GM23248 (cell line): Measurements from ENCODE around the gene INPP5A. TPM values are rescaled to one million over a fixed set of nuclear protein-coding genes. Genes with fewer than 3 reads are reported as not detected.
"Not testable (repeated sequence)": the region's sequence is repeated elsewhere in the genome, so short reads cannot be mapped to it uniquely, and the experiment has no call there.

Source experiments
- DNase-seq: peaks from one replicate; pipeline ENCODE4 v3.0.0-alpha.2; 2015
- H2AFZ ChIP-seq: fragments of 200-600 bp; sonication (generic); 2 replicates; pipeline ENCODE4 v1.6.1; 2016; ENCODE audit warnings: antibody characterized with exemption
- H3F3A ChIP-seq: fragments of 200-600 bp; sonication (generic); 2 replicates; pipeline ENCODE4 v1.6.1; 2016; ENCODE audit warnings: mild to moderate bottlenecking, antibody characterized with exemption, mixed run types; ENCODE audit not compliant: insufficient read depth
- H3K27ac ChIP-seq: fragments of 200-600 bp; sonication (generic); 2 replicates; pipeline ENCODE4 v1.5.1; 2016; ENCODE audit warnings: mild to moderate bottlenecking
- H3K27me3 ChIP-seq: fragments of 200-600 bp; sonication (generic); replicated peaks from 2 replicates; pipeline ENCODE4 v1.6.1; 2016; ENCODE audit warnings: mild to moderate bottlenecking; ENCODE audit not compliant: insufficient read depth
- H3K36me3 ChIP-seq: fragments of 200-600 bp; sonication (generic); 2 replicates; pipeline ENCODE4 v1.6.1; 2016; ENCODE audit warnings: low read depth, mild to moderate bottlenecking
- H3K4me1 ChIP-seq: fragments of 200-600 bp; sonication (generic); 2 replicates; pipeline ENCODE4 v1.6.1; 2016; ENCODE audit warnings: mild to moderate bottlenecking; ENCODE audit not compliant: insufficient read depth
- H3K4me2 ChIP-seq: fragments of 200-600 bp; sonication (generic); one replicate; pipeline ENCODE4 v1.6.1; 2016; ENCODE audit warnings: mild to moderate bottlenecking; ENCODE audit not compliant: unreplicated experiment
- H3K4me3 ChIP-seq: fragments of 200-600 bp; sonication (generic); 2 replicates; pipeline ENCODE4 v1.5.1; 2016; ENCODE audit warnings: mild to moderate bottlenecking
- H3K79me2 ChIP-seq: fragments of 200-600 bp; sonication (generic); 2 replicates; pipeline ENCODE4 v1.6.1; 2016; ENCODE audit warnings: mild to moderate bottlenecking; ENCODE audit not compliant: insufficient read depth
- H3K9ac ChIP-seq: fragments of 200-600 bp; sonication (generic); 2 replicates; pipeline ENCODE4 v1.6.1; 2016; ENCODE audit warnings: mild to moderate bottlenecking
- H3K9me2 ChIP-seq: fragments of 200-600 bp; sonication (generic); 2 replicates; pipeline ENCODE4 v1.6.1; 2016; ENCODE audit warnings: mixed run types, mild to moderate bottlenecking, moderate library complexity; ENCODE audit not compliant: insufficient read depth
- H3K9me3 ChIP-seq: fragments of 200-600 bp; sonication (generic); one replicate; pipeline ENCODE4 v1.6.1; 2017; ENCODE audit warnings: low read depth
- H4K20me1 ChIP-seq: fragments of 200-600 bp; sonication (generic); 2 replicates; pipeline ENCODE4 v1.6.0; 2016; ENCODE audit not compliant: insufficient read depth
- EZH2 ChIP-seq: fragments of 200-600 bp; sonication (generic); IDR thresholded peaks from 2 replicates; pipeline ENCODE4 v1.6.1; 2018; ENCODE audit warnings: antibody characterized with exemption, mild to moderate bottlenecking; ENCODE audit not compliant: insufficient read depth, poor library complexity, severe bottlenecking
- EZH2phosphoT487 ChIP-seq: fragments of 200-600 bp; sonication (generic); IDR thresholded peaks from 2 replicates; pipeline ENCODE4 v1.6.1; 2018; ENCODE audit warnings: antibody characterized with exemption, moderate library complexity, mild to moderate bottlenecking, low read depth; ENCODE audit not compliant: insufficient read depth
- WGBS, 2 experiments: methylation state at CpG; one replicate each; pipeline ENCODE4 v1.1.6; 2015 to 2017; ENCODE audit warnings: low lambda C conversion rate in 2 of 2, low coverage in 1 of 2; ENCODE audit errors: missing lambda C conversion rate in 2 of 2; 5-methylcytosine and 5-hydroxymethylcytosine counted together
- in situ Hi-C: fragments of 300-500 bp; cut with MboI; formaldehyde crosslinking; loops from 2 replicates; pipeline ENCODE4 v1.15.0; 2020
- polyA plus RNA-seq: library from polyadenylated mRNA; unstranded; fragments of >200 nt; fragmentation: Nextera tagmentation; extraction: Ambion mirVana; gene quantifications from 2 replicates; pipeline ENCODE4 v1.2.1, GENCODE V29; 2016
- total RNA-seq: library from RNA; depleted of rRNA; stranded (reverse); fragments of >200 nt; shearing (Covaris generic); gene quantifications from 2 replicates; pipeline ENCODE4 v1.2.3, GENCODE V29; 2014

The INPP5A gene
- total and polyA plus RNA-seq, 2 experiments from 2014 or later = 2.3 to 35.2 TPM

- Histone ChIP-seq H3K36me3 (no peaks in the 10 kb centered on the region), H4K20me1 (no peaks in the 10 kb centered on the region), H3K9ac (no peak overlapping the region), H3K27me3 (no peaks in the 10 kb centered on the region), H2AFZ (no peak overlapping the region), H3F3A (peaks cover 19% of the 10 kb centered on the region), H3K9me2 (0 out of 2 replicates have a peak, but pooled peaks cover 3% of the 10 kb centered on the region), H3K4me3 (no peak overlapping the region), H3K4me2 (no peak overlapping the region), H3K9me3 (no peaks in the 10 kb centered on the region), H3K27ac (no peak overlapping the region), H3K4me1 (peaks cover 21% of the 10 kb centered on the region), H3K79me2 (0 out of 2 replicates have a peak, but pooled peaks cover 10% of the 10 kb centered on the region)
- TF ChIP-seq EZH2 = no peak
- TF ChIP-seq EZH2phosphoT487 = no peak
- WGBS, 2 experiments = 97% methylated on average over 12 of the region's 12 CpGs
- no peak for DNase-seq
- in situ Hi-C loops = no loop called here
Observed at GRCh38 chr10:132670546-132671227, 133.1 kb downstream of the INPP5A start.

- Histone ChIP-seq H3K9me2 (0 out of 2 replicates have a peak, but pooled peaks cover 3% of the 10 kb centered on the region), H2AFZ (no peak overlapping the region), H3K27me3 (no peaks in the 10 kb centered on the region), H3K27ac (no peak overlapping the region), H3K79me2 (0 out of 2 replicates have a peak, but pooled peaks cover 10% of the 10 kb centered on the region), H3K4me1 (peaks cover 16% of the 10 kb centered on the region), H3K9ac (no peak overlapping the region), H3K4me3 (no peak overlapping the region), H3K36me3 (no peaks in the 10 kb centered on the region), H3K4me2 (no peak overlapping the region), H3K9me3 (no peaks in the 10 kb centered on the region), H4K20me1 (no peaks in the 10 kb centered on the region), H3F3A (peaks cover 11% of the 10 kb centered on the region)
- TF ChIP-seq EZH2 (no peak), EZH2phosphoT487 (no peak)
- no peak for DNase-seq
- in situ Hi-C loops = no loop called here
- WGBS, 2 experiments = 96 to 97% methylated on average over 16 to 25 of the region's 25 CpGs
Observed at GRCh38 chr10:132671228-132672154, 133.9 kb downstream of the INPP5A start.

GRCh38 chr10:132673746-132674145 is 136.2 kb downstream of the INPP5A start:
- H3K4me3 ChIP-seq, H3K9ac ChIP-seq, H3K9me3 ChIP-seq, H2AFZ ChIP-seq, H3F3A ChIP-seq, H3K27ac ChIP-seq, H3K9me2 ChIP-seq, H3K79me2 ChIP-seq, in situ Hi-C loops, H3K36me3 ChIP-seq, H3K27me3 ChIP-seq, DNase-seq, H3K4me2 ChIP-seq, H3K4me1 ChIP-seq, H4K20me1 ChIP-seq: not testable (repeated sequence)
- WGBS, 2 experiments = 100% methylated on average over 4 of the region's 4 CpGs

GRCh38 chr10:132674311-132674710 is 136.7 kb downstream of the INPP5A start:
- WGBS, 2 experiments = 93 to 94% methylated on average over 8 to 9 of the region's 9 CpGs
- in situ Hi-C loops = no loop called here
- H4K20me1 ChIP-seq = no peaks in the 10 kb centered on the region

More at GRCh38 chr10:132674311-132674710, 136.7 kb downstream of the INPP5A start:
- Histone ChIP-seq H3K27ac (no peak overlapping the region), H3K4me3 (no peak overlapping the region), H3F3A (no peaks in the 10 kb centered on the region), H2AFZ (no peak overlapping the region), H3K4me1 (no peaks in the 10 kb centered on the region), H3K36me3 (no peaks in the 10 kb centered on the region), H3K79me2 (no peaks in the 10 kb centered on the region), H3K27me3 (no peaks in the 10 kb centered on the region), H3K9me2 (0 out of 2 replicates have a peak, but pooled peaks cover 3% of the 10 kb centered on the region), H3K4me2 (no peak overlapping the region), H3K9me3 (no peaks in the 10 kb centered on the region), H3K9ac (no peak overlapping the region)
- TF ChIP-seq EZH2 (no peak), EZH2phosphoT487 (no peak)
- no peak for DNase-seq
